ENCODE measurements around the gene MYCL. TPM values are rescaled to one million over a fixed set of nuclear protein-coding genes. Genes with fewer than 3 reads are reported as not detected.

MYCL gene
- total and polyA plus RNA-seq, 2 of the 4 experiments (the other 2 are of a cell fraction), result 0.72 to 0.87 TPM

- TF ChIP-seq RCOR1 (IDR thresholded peaks at IDR 0.05; ENCODE audit: insufficient replicate concordance, low read length) (no peak), RAD21 (IDR thresholded peaks at IDR 0.05; ENCODE audit: low read length) (peak; percentile 54), USF2 (IDR thresholded peaks at IDR 0.05; ENCODE audit: low read depth, low read length) (no peak)
Measured at GRCh38 chr1:39901714-39902459, at the start of gene MYCL (continued).

GRCh38 chr1:39949891-39950290, 48.2 kb upstream of the MYCL start:
- in situ Hi-C loops (cut with MboI; ENCODE audit: low sequenced_read_pairs) (no loop called here), intact Hi-C loops (cut with micrococcal nuclease) (no loop called here), dilution Hi-C loops (cut with HindIII; ENCODE audit: low sequenced_read_pairs, unreplicated experiment) (no loop called here)
- no peak overlapping the region for H3K56ac ChIP-seq (ENCODE audit: extremely low read depth, insufficient read depth, low read length)
- peaks cover 5% of the 10 kb centered on the region for H3K4me1 ChIP-seq (ENCODE audit: control insufficient read depth, insufficient read depth, low read length)
- no peaks in the 10 kb centered on the region for H3K79me1 ChIP-seq (ENCODE audit: low read depth in 1 of 2, low read length in 2 of 2)
- H3K4ac ChIP-seq (ENCODE audit: low read depth, low read length), result no peak overlapping the region
- no peak overlapping the region for H2BK15ac ChIP-seq (ENCODE audit: low read depth, low read length)
- no peak overlapping the region for H2AK9ac ChIP-seq (replicated peaks; ENCODE audit: low read depth, low read length, poor library complexity)
- BruUV-seq (replicated peaks), result no TSS peak
- no peak overlapping the region for H2AK5ac ChIP-seq (ENCODE audit: low read depth, low read length)
- no peak overlapping the region for H2BK20ac ChIP-seq (ENCODE audit: low read depth, low read length)
- no peak overlapping the region for H4K5ac ChIP-seq (ENCODE audit: low read depth, low read length)
- no peaks in the 10 kb centered on the region; the same call in 1 of the 2 replicates for H3K9me3 ChIP-seq (ENCODE audit: control insufficient read depth, insufficient read depth, low read length)
- no peaks in the 10 kb centered on the region for H3K36me3 ChIP-seq (ENCODE audit: control insufficient read depth, insufficient read depth, low read length)
- no peak overlapping the region for H4K91ac ChIP-seq (ENCODE audit: insufficient read depth, low read depth, low read length)
- no peak overlapping the region for H3K4me2 ChIP-seq (ENCODE audit: low read depth, low read length)
- peaks cover 8% of the 10 kb centered on the region for H3K9me1 ChIP-seq (ENCODE audit: insufficient read depth, low read length)
- H3K4me3 ChIP-seq (ENCODE audit: insufficient read depth, low read depth, low read length), result no peak overlapping the region
- H3K27ac ChIP-seq (ENCODE audit: insufficient read depth, low read length), result no peak overlapping the region
- no peak overlapping the region for H2AFZ ChIP-seq (replicated peaks; ENCODE audit: low read length, poor library complexity)
- no peak overlapping the region for H4K8ac ChIP-seq (ENCODE audit: low read depth in 2 of 2, low read length in 2 of 2)
- TF ChIP-seq NFE2L2 (IDR thresholded peaks at IDR 0.05; ENCODE audit: low read depth, low read length), result no peak
- H3K23ac ChIP-seq (ENCODE audit: low read depth, low read length), result no peak overlapping the region
- H2BK120ac ChIP-seq (ENCODE audit: low read depth, low read length), result no peak overlapping the region
- WGBS, 2 experiments (ENCODE audit: extremely low coverage in 2 of 2, insufficient read length in 1 of 2), result 69% methylated on average over 2 of the region's 2 CpGs; no CpG with 5 or more reads in 1 of the 2 experiments
- H3K27me3 ChIP-seq (ENCODE audit: control insufficient read depth, insufficient read depth, low read length), result peaks cover 15% of the 10 kb centered on the region
- H3K14ac ChIP-seq (replicated peaks; ENCODE audit: low read depth, low read length), result no peak overlapping the region
- CTCF ChIA-PET, result no interaction called here
- no peak overlapping the region for H3K18ac ChIP-seq (ENCODE audit: low read depth, low read length)
- DNase-seq (no peak), ATAC-seq (ENCODE audit: low read depth) (no peak)
- POLR2A ChIA-PET (ENCODE audit: unreplicated experiment), result no interaction called here
- H2BK5ac ChIP-seq (ENCODE audit: low read depth, low read length, poor library complexity, severe bottlenecking), result no peak overlapping the region
- no peaks in the 10 kb centered on the region for H4K20me1 ChIP-seq (ENCODE audit: insufficient read depth, low read length)
- no peak overlapping the region for H3K9ac ChIP-seq (ENCODE audit: low read depth, low read length)

Data from IMR-90 (cell line).